Prostate gland (tissue), 2 donors: ENCODE measurements around the gene HOXA13. TPM values are rescaled to one million over a fixed set of nuclear protein-coding genes. Genes with fewer than 3 reads are reported as not detected.

Experiments
- DNase-seq: peaks from one replicate; pipeline ENCODE4 v3.0.0-alpha.2; 2019; ENCODE audit warnings: low spot score
- H3K27ac ChIP-seq, 2 donors: fragments of 200-600 bp; sonication (generic); 2 replicates each; pipeline ENCODE4 v1.5.1; 2017 to 2019
- H3K27me3 ChIP-seq: fragments of 200-600 bp; sonication (generic); replicated peaks from 2 replicates; pipeline ENCODE4 v1.5.1; 2019; ENCODE audit not compliant: insufficient read depth
- H3K36me3 ChIP-seq, 2 donors: fragments of 200-600 bp; sonication (generic); 1 replicate in 1 of 2; 2 replicates in 1 of 2; pipeline versions ENCODE4 v1.5.1 to v1.8.1; 2017 to 2019
- H3K4me1 ChIP-seq: fragments of 200-600 bp; sonication (generic); replicated peaks from 2 replicates; pipeline ENCODE4 v1.5.1; 2019
- H3K4me3 ChIP-seq, 2 donors: fragments of 200-600 bp; sonication (generic); 2 replicates each; pipeline ENCODE4 v1.5.1; 2017 to 2019
- H3K9me3 ChIP-seq: fragments of 200-600 bp; sonication (generic); 2 replicates; pipeline ENCODE4 v1.5.1; 2017
- POLR2A ChIP-seq: fragments of 450-650 bp; IDR thresholded peaks from one replicate; pipeline ENCODE4 v1.6.1; 2016; ENCODE audit warnings: antibody characterized with exemption, mild to moderate bottlenecking
- POLR2AphosphoS5 ChIP-seq: sonication (generic); formaldehyde crosslinking; IDR thresholded peaks from one replicate; pipeline ENCODE4 v1.6.1; 2017; ENCODE audit warnings: antibody characterized with exemption
- WGBS: methylation state at CpG from one replicate; pipeline ENCODE4 v1.1.5; 2018; 5-methylcytosine and 5-hydroxymethylcytosine counted together
- intact Hi-C: fragments of 100-400 bp; cut with DNase I; formaldehyde crosslinking; loops from one replicate; pipeline ENCODE4 v1.14.2; 2022
- total RNA-seq, 2 donors: library from RNA; depleted of rRNA; stranded (reverse); fragments of >200 nt; gene quantifications; one replicate each; pipeline ENCODE4 v1.1.0, GENCODE V29; 2016
- TF ChIP-seq, protein P1 (sequence below), 4 experiments: fragments of 200-600 bp in 2 of 4; fragments of 450-650 bp in 2 of 4; sonication (generic) in 2 of 4; IDR thresholded peaks; 1 replicate in 3 of 4; 2 replicates in 1 of 4; pipeline ENCODE4 v1.5.1; 2016 to 2019; ENCODE audit warnings: antibody characterized with exemption in 4 of 4, mild to moderate bottlenecking in 2 of 4, moderate library complexity in 2 of 4

HOXA13 gene
- total RNA-seq, 2 donors from 2014 or later = 19.1 to 50.4 TPM

DNA sequence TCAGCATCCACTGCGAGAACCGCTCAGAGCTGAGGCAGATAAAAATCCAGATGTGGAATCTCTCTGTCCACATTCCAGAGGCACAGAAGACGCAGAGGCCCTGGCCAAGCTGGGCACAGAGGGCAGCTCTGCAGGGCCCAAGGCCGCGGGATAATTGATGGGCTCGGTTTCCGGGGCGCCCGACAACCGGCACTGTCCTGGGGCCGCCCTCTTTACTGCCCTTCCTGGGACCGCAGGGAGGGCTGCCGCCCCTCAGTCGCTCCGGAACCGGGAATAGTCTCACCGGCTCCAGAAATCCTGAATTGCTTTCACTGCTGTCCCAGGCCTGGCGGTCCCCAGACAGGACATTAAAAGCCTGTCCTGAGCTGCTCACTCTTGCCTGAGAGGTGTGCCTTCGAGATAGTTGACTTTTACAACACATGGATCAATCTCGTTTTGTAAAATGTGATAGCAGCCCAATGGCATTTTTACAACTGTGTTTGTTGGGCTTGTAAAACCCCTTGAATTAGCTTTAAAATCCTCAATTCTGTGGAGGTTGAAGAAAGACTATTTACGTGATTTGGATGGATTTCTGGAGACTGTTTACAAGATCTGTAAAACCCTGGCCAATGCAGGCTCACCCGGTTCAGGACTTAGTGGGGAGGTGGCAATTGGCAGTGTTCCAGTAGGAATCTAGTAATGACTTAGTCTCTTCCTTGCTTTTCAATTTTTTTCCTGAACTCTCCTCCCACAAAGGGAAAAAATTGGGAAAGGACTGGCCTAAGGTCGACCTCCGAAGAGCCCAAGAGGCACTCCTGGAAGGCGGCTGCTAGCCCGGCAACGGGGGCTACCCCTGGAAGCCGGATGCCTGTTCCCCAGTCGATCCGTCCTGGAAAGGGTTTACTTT lies 50.9 kb downstream of the HOXA13 start:
- intact Hi-C loops = no loop called here
- no peak for DNase-seq
- TF ChIP-seq, protein P1, sequence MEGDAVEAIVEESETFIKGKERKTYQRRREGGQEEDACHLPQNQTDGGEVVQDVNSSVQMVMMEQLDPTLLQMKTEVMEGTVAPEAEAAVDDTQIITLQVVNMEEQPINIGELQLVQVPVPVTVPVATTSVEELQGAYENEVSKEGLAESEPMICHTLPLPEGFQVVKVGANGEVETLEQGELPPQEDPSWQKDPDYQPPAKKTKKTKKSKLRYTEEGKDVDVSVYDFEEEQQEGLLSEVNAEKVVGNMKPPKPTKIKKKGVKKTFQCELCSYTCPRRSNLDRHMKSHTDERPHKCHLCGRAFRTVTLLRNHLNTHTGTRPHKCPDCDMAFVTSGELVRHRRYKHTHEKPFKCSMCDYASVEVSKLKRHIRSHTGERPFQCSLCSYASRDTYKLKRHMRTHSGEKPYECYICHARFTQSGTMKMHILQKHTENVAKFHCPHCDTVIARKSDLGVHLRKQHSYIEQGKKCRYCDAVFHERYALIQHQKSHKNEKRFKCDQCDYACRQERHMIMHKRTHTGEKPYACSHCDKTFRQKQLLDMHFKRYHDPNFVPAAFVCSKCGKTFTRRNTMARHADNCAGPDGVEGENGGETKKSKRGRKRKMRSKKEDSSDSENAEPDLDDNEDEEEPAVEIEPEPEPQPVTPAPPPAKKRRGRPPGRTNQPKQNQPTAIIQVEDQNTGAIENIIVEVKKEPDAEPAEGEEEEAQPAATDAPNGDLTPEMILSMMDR (IDR thresholded peaks at IDR 0.05) = no peak
- peak; percentile 72 for TF ChIP-seq POLR2AphosphoS5
- Histone ChIP-seq H3K4me1 (peaks cover 4% of the 10 kb centered on the region), H3K36me3 (no peaks in the 10 kb centered on the region), H3K4me3 (peak overlapping the region; percentile 35 to 39), H3K27me3 (no peaks in the 10 kb centered on the region), H3K9me3 (no peaks in the 10 kb centered on the region), H3K27ac (peak overlapping the region; percentile 85 to 87)
- WGBS = 26% methylated on average over 30 of the region's 30 CpGs

DNA sequence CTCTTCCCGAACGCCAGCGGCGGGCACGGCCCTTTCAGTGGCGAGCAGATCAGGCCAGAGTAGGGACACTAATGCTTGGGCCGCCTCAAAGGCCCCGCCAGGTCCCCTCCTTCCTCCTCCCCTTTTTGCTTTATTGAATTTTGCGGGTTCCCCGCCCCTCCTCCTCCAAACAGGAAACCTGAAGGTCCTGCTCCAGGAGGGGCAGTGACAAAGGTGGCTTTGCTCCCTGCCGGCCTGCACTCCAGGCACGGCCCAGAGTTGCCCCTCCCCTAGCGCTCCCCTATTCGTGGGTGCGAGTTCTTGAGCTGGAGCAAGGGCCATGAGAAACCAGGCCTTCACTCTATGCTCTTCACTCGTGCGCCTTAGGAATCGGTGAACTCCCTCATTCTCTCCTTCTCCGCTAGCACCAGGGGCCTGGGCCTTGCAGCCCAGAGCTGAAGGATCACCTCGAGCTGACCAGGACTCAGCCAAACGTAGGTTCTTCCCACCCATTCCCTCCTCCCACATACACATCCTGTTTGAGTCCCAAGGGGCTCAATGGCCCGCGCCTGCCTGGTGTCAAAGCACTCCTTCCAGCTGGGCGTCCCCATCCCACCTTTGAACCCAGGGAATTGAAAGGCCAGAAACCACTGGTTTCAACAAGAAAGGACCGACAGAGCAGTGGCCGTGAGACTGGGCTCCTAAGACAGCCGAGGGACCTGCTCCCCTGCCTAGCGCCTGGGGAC lies 51.7 kb downstream of the HOXA13 start:
- Histone ChIP-seq H3K36me3 (no peaks in the 10 kb centered on the region), H3K9me3 (no peaks in the 10 kb centered on the region), H3K4me1 (peaks cover 4% of the 10 kb centered on the region), H3K4me3 (peak overlapping the region; percentile 35 to 38), H3K27ac (peak overlapping the region; percentile 85 to 87), H3K27me3 (no peaks in the 10 kb centered on the region)
- DNase-seq = no peak
- 28% methylated on average over 28 of the region's 28 CpGs for WGBS
- intact Hi-C loops = no loop called here
- TF ChIP-seq, protein P1 (IDR thresholded peaks at IDR 0.05) = no peak
- TF ChIP-seq POLR2AphosphoS5 (peak; percentile 0), POLR2A (no peak)

DNA sequence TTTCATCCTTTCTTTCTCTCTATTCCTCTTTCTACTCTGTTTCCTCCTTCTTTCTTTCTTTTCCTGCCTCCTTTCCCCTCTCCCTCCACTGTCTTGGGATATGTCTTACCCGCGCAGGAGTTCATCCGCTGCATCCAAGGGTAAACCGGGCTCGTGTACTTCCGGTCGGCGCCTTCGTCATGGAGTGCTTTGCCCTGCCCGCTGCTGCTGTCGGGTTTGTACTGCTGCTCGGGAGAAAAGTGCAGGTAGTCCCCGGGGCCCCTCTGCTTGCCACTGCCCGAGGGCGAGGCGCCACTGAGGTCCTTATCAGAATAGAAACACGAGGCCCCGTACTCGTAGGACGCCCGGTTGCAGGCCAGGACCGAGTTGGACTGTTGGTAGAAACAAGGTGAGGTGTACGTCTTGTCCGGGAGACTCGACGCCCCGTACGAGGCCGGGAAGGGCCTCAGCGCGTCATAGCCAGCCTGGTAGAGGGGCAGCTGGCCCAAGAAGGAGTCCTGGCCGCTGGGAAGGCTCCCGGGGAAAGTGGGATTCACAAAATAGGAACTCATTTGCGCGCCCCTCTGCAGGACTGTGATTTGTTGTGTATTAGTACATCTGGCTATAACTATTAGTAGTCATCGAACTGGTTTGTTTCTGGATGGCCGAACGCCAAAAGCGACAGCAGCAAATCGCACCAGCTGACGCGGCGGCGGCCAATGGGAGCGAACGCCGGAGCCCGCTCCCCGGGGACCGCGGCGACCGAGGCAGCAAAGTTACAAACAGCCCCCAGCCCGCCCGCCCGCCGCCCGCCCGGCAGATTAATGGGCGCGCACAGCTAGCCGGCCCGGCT lies 52.5 kb downstream of the HOXA13 start, which contains the start of gene HOXA6:
Gene HOXA6, minus strand, starts transcription at position 576 of the 832 bp plus-strand sequence. Its CDS starts 25 bp downstream, at position 551.
- Histone ChIP-seq H3K9me3 (no peaks in the 10 kb centered on the region), H3K36me3 (no peaks in the 10 kb centered on the region), H3K27ac (peak within 1 kb of the TSS; percentile 85 to 87), H3K4me3 (peak within 1 kb of the TSS; percentile 35 to 38), H3K27me3 (no peaks in the 10 kb centered on the region), H3K4me1 (peaks cover 4% of the 10 kb centered on the region)
- intact Hi-C loops = no loop called here
- WGBS = 48% methylated on average over 55 of the region's 63 CpGs
- TF ChIP-seq POLR2A = no peak
- TF ChIP-seq, protein P1 (IDR thresholded peaks at IDR 0.05) = no peak
- TF ChIP-seq POLR2AphosphoS5 = no peak
- peak; percentile 77 for DNase-seq

DNA sequence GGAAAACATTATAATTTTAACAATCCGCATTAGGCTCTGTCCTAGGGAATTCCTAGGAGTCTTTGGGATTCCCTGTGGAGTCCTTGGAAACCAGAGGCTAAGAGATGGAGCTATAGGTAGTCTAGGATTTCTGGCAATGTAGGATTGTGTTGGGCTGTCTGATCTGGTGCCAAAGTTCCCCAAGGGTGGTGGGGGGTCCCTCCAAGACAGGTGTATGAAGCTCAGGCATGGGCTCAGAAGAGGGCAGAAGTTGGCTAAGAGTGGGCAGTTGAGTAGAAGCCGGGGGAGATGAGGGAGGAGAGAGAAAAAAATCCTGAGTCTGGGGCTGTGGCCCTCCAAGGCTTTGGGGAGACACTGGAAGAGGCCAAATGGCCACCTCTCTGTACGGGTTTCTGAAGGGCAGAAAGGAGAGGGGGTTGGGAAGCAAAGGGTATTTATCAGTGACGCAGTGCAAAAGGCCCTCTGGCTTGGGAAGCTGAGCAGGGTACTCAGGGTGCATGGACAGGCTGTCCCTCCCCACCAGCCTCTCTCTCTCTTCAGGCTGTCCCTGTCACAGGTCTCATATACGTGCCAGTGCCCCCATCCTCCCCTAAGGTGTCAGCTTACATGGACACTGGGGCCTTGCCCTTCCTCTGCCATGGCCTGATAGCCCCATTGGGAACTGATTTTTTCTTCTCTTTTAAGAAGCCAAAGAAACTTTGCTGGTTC lies 53.2 kb downstream of the HOXA13 start:
- intact Hi-C loops = no loop called here
- Histone ChIP-seq H3K9me3 (no peaks in the 10 kb centered on the region), H3K4me1 (peaks cover 4% of the 10 kb centered on the region), H3K36me3 (no peaks in the 10 kb centered on the region), H3K27me3 (no peaks in the 10 kb centered on the region), H3K4me3 (peak overlapping the region in 1 of 2 donors; percentile 38), H3K27ac (peak overlapping the region; percentile 85 to 87)
- 78% methylated on average over 5 of the region's 5 CpGs for WGBS
- TF ChIP-seq POLR2AphosphoS5 (no peak), POLR2A (no peak)
- TF ChIP-seq, protein P1 (IDR thresholded peaks at IDR 0.05) = no peak
- no peak for DNase-seq
